Endothelial cell of umbilical vein (primary cell): ENCODE results near the gene AGPS. TPM values are rescaled to one million over a fixed set of nuclear protein-coding genes. Genes with fewer than 3 reads are reported as not detected.

Experiments used
- BruUV-seq: library from RNA; stranded (reverse); fragments of 400-500 nt; replicated peaks from 2 replicates; lab custom pipeline; 2021; lab: Mats Ljungman, UMichigan
- CTCF ChIA-PET: fragments of 300-600, 350-600 bp; sonication (Branson Sonifier 250); formaldehyde crosslinking; loops from one replicate; lab custom pipeline; 2021; ENCODE audit warnings: antibody characterized with exemption, inconsistent platforms; lab: Charles Lee
- POLR2A ChIA-PET: fragments of 300-600, 350-600 bp; sonication (Branson Sonifier 250); formaldehyde crosslinking; loops from one replicate; lab custom pipeline; 2021; ENCODE audit warnings: antibody characterized with exemption, inconsistent platforms; lab: Charles Lee
- DNase-seq: peaks from one replicate; pipeline ENCODE4 v3.0.0-alpha.2; 2011; ENCODE audit warnings: low read depth, low spot score
- FAIRE-seq: peaks from 2 replicates; lab custom pipeline; 2011; peaks lifted over from hg19 to GRCh38; lab: Jason Lieb, UNC
- H2AFZ ChIP-seq: 2 replicates; pipeline ENCODE4 v1.6.0; 2012; ENCODE audit warnings: low read depth, low read length, control low read depth, inconsistent platforms
- H3K27ac ChIP-seq: 2 replicates; pipeline ENCODE4 v1.5.1; 2011; ENCODE audit warnings: low read depth, mild to moderate bottlenecking, control low read depth, low read length, moderate library complexity; ENCODE audit not compliant: insufficient read depth
- H3K27me3 ChIP-seq, 2 experiments: 2 replicates each; pipeline versions ENCODE4 v1.6.0 to v1.6.1; 2011; ENCODE audit warnings: low read length in 2 of 2, mixed read lengths in 1 of 2; ENCODE audit not compliant: control insufficient read depth in 2 of 2, insufficient read depth in 2 of 2
- H3K36me3 ChIP-seq, 2 experiments: 2 replicates in 1 of 2; 3 replicates in 1 of 2; pipeline ENCODE4 v1.5.1; 2011; ENCODE audit warnings: low read length in 2 of 2, mild to moderate bottlenecking in 1 of 2, moderate library complexity in 1 of 2; ENCODE audit not compliant: control insufficient read depth in 2 of 2, insufficient read depth in 2 of 2; ENCODE audit errors: extremely low read depth in 1 of 2
- H3K4me1 ChIP-seq: 3 replicates; pipeline ENCODE4 v1.5.1; 2011; ENCODE audit warnings: mild to moderate bottlenecking, low read length; ENCODE audit not compliant: control insufficient read depth, insufficient read depth; ENCODE audit errors: extremely low read depth
- H3K4me2 ChIP-seq: 2 replicates; pipeline ENCODE4 v1.6.1; 2011; ENCODE audit warnings: low read length, control low read depth, mixed read lengths; ENCODE audit not compliant: insufficient read depth
- H3K4me3 ChIP-seq, 3 experiments: fragments of 200-600 bp in 1 of 3; sonication (generic), shearing (Covaris generic) in 1 of 3; replicated peaks in 1 of 3; 2 replicates each; pipeline ENCODE4 v1.5.1; 2011 to 2016; ENCODE audit warnings: control low read depth in 3 of 3, low read length in 3 of 3, mild to moderate bottlenecking in 2 of 3, inconsistent platforms in 1 of 3, low read depth in 1 of 3, moderate library complexity in 1 of 3; ENCODE audit not compliant: insufficient read depth in 1 of 3
- H3K79me2 ChIP-seq: 2 replicates; pipeline ENCODE4 v1.6.0; 2012; ENCODE audit warnings: low read length, inconsistent platforms; ENCODE audit not compliant: control insufficient read depth, insufficient read depth
- H3K9ac ChIP-seq: replicated peaks from 2 replicates; pipeline ENCODE3; 2011; ENCODE audit warnings: low read length, control low read depth; ENCODE audit not compliant: insufficient read depth; ENCODE audit errors: extremely low read depth
- H3K9me1 ChIP-seq: replicated peaks from 3 replicates; pipeline ENCODE4 v1.6.0; 2011; ENCODE audit warnings: mild to moderate bottlenecking, low read length; ENCODE audit not compliant: control insufficient read depth, insufficient read depth; ENCODE audit errors: extremely low read depth
- H3K9me3 ChIP-seq: replicated peaks from 2 replicates; pipeline ENCODE4 v1.5.1; 2012; ENCODE audit warnings: low read length, inconsistent platforms; ENCODE audit not compliant: control insufficient read depth, insufficient read depth
- H4K20me1 ChIP-seq: replicated peaks from 2 replicates; pipeline ENCODE3; 2011; ENCODE audit warnings: mild to moderate bottlenecking, low read length; ENCODE audit not compliant: control insufficient read depth, insufficient read depth; ENCODE audit errors: extremely low read depth
- CTCF ChIP-seq, 2 donors: IDR thresholded peaks; 1 replicate in 1 of 2; 2 replicates in 1 of 2; pipeline ENCODE4 v1.5.1; 2011; ENCODE audit warnings: low read length in 2 of 2, mild to moderate bottlenecking in 2 of 2, moderate library complexity in 2 of 2, control low read depth in 1 of 2, inconsistent platforms in 1 of 2, low read depth in 1 of 2; ENCODE audit not compliant: insufficient read depth in 1 of 2; ENCODE audit errors: extremely low read depth in 1 of 2
- EZH2 ChIP-seq: IDR thresholded peaks from 2 replicates; pipeline ENCODE4 v1.6.1; 2012; ENCODE audit warnings: borderline replicate concordance, low read depth, mild to moderate bottlenecking, moderate library complexity, low read length, inconsistent platforms; ENCODE audit not compliant: severe bottlenecking
- FOS ChIP-seq: IDR thresholded peaks from 2 replicates; pipeline ENCODE4 v1.6.1; 2011; ENCODE audit warnings: mild to moderate bottlenecking, low read length, moderate library complexity, borderline replicate concordance; ENCODE audit not compliant: insufficient read depth
- GATA2 ChIP-seq: IDR thresholded peaks from 2 replicates; pipeline ENCODE4 v1.7.0; 2011; ENCODE audit warnings: low read depth, mild to moderate bottlenecking, moderate library complexity, mixed read lengths, low read length; ENCODE audit not compliant: insufficient read length, insufficient read depth
- JUN ChIP-seq: IDR thresholded peaks from 2 replicates; pipeline ENCODE4 v1.6.1; 2011; ENCODE audit warnings: borderline replicate concordance, low read depth; ENCODE audit not compliant: insufficient read length, insufficient read depth
- MAX ChIP-seq: IDR thresholded peaks from 2 replicates; pipeline ENCODE4 v1.6.1; 2011; ENCODE audit not compliant: insufficient read depth, insufficient read length
- MYC ChIP-seq: IDR thresholded peaks from one replicate; pipeline ENCODE4 v1.6.1; 2011; ENCODE audit warnings: mild to moderate bottlenecking, low read depth, low read length
- POLR2A ChIP-seq: IDR thresholded peaks from 2 replicates; pipeline ENCODE4 v1.6.1; 2012; ENCODE audit warnings: low read depth, mild to moderate bottlenecking, control low read depth, low read length
- POLR2AphosphoS5 ChIP-seq: IDR thresholded peaks from 2 replicates; pipeline ENCODE4 v1.6.1; 2012; ENCODE audit warnings: low read depth, mild to moderate bottlenecking, control low read depth, low read length, moderate library complexity; ENCODE audit not compliant: insufficient read depth
- dilution Hi-C: fragments of 300-500 bp; cut with MboI; formaldehyde crosslinking; loops from one replicate; pipeline ENCODE4 v1.15.0; 2019; ENCODE audit warnings: low sequenced_read_pairs; ENCODE audit not compliant: extremely low pct_ligation_motif_present
- intact Hi-C: fragments of 100-400 bp; cut with micrococcal nuclease; formaldehyde crosslinking; loops from one replicate; pipeline ENCODE4 v1.10.0; 2022
- polyA plus RNA-seq, 4 experiments: library from polyadenylated mRNA; depleted of rRNA in 3 of 4; stranded (reverse) in 3 of 4; unstranded in 1 of 4; fragments of >200 nt; gene quantifications; 2 replicates each; pipeline versions ENCODE4 v1.2.1 to v1.2.3, GENCODE V29; 2011 to 2012; ENCODE audit warnings: missing spikeins in 1 of 4
- total RNA-seq: library from RNA; stranded (reverse); gene quantifications from 2 replicates; pipeline ENCODE4 v1.2.3, GENCODE V29; 2021

Gene AGPS
- total and polyA plus RNA-seq, 2 donors (not counting 3 experiments of a cell fraction or from before 2014, with no cell fraction given) = 10.1 to 96.5 TPM

- Histone ChIP-seq H3K4me2 (no peak overlapping the region), H2AFZ (no peak overlapping the region), H3K9me3 (no peaks in the 10 kb centered on the region), H3K4me3 (no peak overlapping the region), H4K20me1 (no peaks in the 10 kb centered on the region), H3K79me2 (no peaks in the 10 kb centered on the region), H3K27me3 (peaks cover 0 to 4% of the 10 kb centered on the region in 2 experiments), H3K36me3 (no peaks in the 10 kb centered on the region), H3K27ac (no peak overlapping the region), H3K4me1 (no peaks in the 10 kb centered on the region), H3K9ac (no peak overlapping the region), H3K9me1 (no peaks in the 10 kb centered on the region)
- TF ChIP-seq JUN (no peak), POLR2A (no peak), CTCF (IDR thresholded peaks at IDR 0.05; ENCODE audit: extremely low read depth in 1 of 2, insufficient read depth in 1 of 2, low read depth in 1 of 2, low read length in 2 of 2) (no peak), POLR2AphosphoS5 (no peak), EZH2 (no peak), MAX (no peak), MYC (no peak), FOS (no peak), GATA2 (no peak)
- no peak for FAIRE-seq
- dilution Hi-C loops (no loop called here), intact Hi-C loops (no loop called here)
- BruUV-seq = no TSS peak
- ChIA-PET POLR2A (no interaction called here), CTCF (interaction anchor here (0.6 to 1.5 kb wide), 2 partner anchors 13 to 21 kb away, joined by 3 read pairs; no protein-coding TSS in a partner anchor)
- no peak for DNase-seq
These were observed 175.8 kb downstream of the AGPS start for GRCh38 chr2:177568390-177568789.
